ENCODE results near the gene KIF1B.
A peak's percentile ranks its signal among the peaks of the same experiment; 100 is the strongest.

GRCh38 chr1:10338047-10338446 lies 127.7 kb downstream of the KIF1B start:
- peak; percentile 82 for TF ChIP-seq CTCF (IDR thresholded peaks at IDR 0.05; ENCODE audit: borderline replicate concordance, extremely low read depth, low read length, poor library complexity, severe bottlenecking)
- no peak for TF ChIP-seq EZH2 (IDR thresholded peaks at IDR 0.05; ENCODE audit: borderline replicate concordance, low read depth, low read length, severe bottlenecking)
